SU-DHL-6 (cell line): ENCODE results near the gene PNP.
A peak's percentile ranks its signal among the peaks of the same experiment; 100 is the strongest.

ENCODE experiments used
- H2AFZ ChIP-seq: fragments of 200-600 bp; sonication (generic); 2 replicates; pipeline ENCODE4 v1.6.1; 2014; ENCODE audit warnings: low read depth, mild to moderate bottlenecking, moderate library complexity, mixed read lengths, antibody characterized with exemption, low read length; ENCODE audit not compliant: severe bottlenecking
- H3F3A ChIP-seq: fragments of 200-600 bp; shearing (Covaris generic); 2 replicates; pipeline ENCODE4 v1.6.0; 2016; ENCODE audit warnings: antibody characterized with exemption, mild to moderate bottlenecking; ENCODE audit not compliant: insufficient read depth
- H3K27ac ChIP-seq: fragments of 200-600 bp; sonication (generic); 2 replicates; pipeline ENCODE4 v1.5.1; 2016; ENCODE audit warnings: low read depth, mild to moderate bottlenecking, low read length, moderate library complexity, mixed read lengths
- H3K27me3 ChIP-seq: fragments of 200-600 bp; sonication (generic), shearing (Covaris generic); 2 replicates; pipeline ENCODE4 v1.6.0; 2014; ENCODE audit warnings: mild to moderate bottlenecking, low read length
- H3K36me3 ChIP-seq: fragments of 200-600 bp; sonication (generic); 2 replicates; pipeline ENCODE4 v1.6.1; 2014; ENCODE audit warnings: mild to moderate bottlenecking, low read length, mixed read lengths
- H3K4me2 ChIP-seq: fragments of 300-600, 200-600 bp; shearing (Covaris generic), sonication (generic); 2 replicates; pipeline ENCODE4 v1.6.0; 2014; ENCODE audit warnings: low read length, low read depth, mild to moderate bottlenecking; ENCODE audit not compliant: poor library complexity, severe bottlenecking
- H3K4me3 ChIP-seq: fragments of 200-600 bp; sonication (generic); 2 replicates; pipeline ENCODE4 v1.5.1; 2014; ENCODE audit warnings: antibody characterized with exemption, low read length, mild to moderate bottlenecking, mixed read lengths; ENCODE audit not compliant: insufficient read depth, poor library complexity, severe bottlenecking
- H3K79me2 ChIP-seq: fragments of 200-600 bp; sonication (generic); 2 replicates; pipeline ENCODE4 v1.6.1; 2014; ENCODE audit warnings: mild to moderate bottlenecking, low read length, moderate library complexity; ENCODE audit not compliant: insufficient read depth
- H3K9ac ChIP-seq: fragments of 200-600 bp; sonication (generic); 2 replicates; pipeline ENCODE4 v1.7.0; 2014; ENCODE audit warnings: mild to moderate bottlenecking, low read length
- H3K9me2 ChIP-seq: fragments of 200-600 bp; sonication (generic); replicated peaks from 2 replicates; pipeline ENCODE4 v1.6.1; 2014; ENCODE audit warnings: low read length; ENCODE audit not compliant: insufficient read depth
- H3K9me3 ChIP-seq: fragments of 200-600 bp; sonication (generic); 2 replicates; pipeline ENCODE4 v1.6.1; 2014; ENCODE audit warnings: low read length, mixed read lengths; ENCODE audit not compliant: insufficient read depth
- H4K20me1 ChIP-seq: fragments of 200-600 bp; sonication (generic); 2 replicates; pipeline ENCODE4 v1.6.1; 2014; ENCODE audit warnings: low read depth, mild to moderate bottlenecking, antibody characterized with exemption, low read length, moderate library complexity, mixed read lengths
- CTCF ChIP-seq: fragments of 200-600 bp; sonication (generic); IDR thresholded peaks from one replicate; pipeline ENCODE4 v1.5.1; 2017; ENCODE audit warnings: antibody characterized with exemption, mild to moderate bottlenecking, low read length, moderate library complexity; ENCODE audit not compliant: insufficient read depth, poor library complexity, severe bottlenecking
- EZH2phosphoT487 ChIP-seq: fragments of 200-600 bp; sonication (generic), shearing (Covaris generic); conservative IDR thresholded peaks from 2 replicates; pipeline ENCODE4 v1.6.1; 2018; ENCODE audit warnings: mild to moderate bottlenecking, antibody characterized with exemption, low read length, moderate library complexity, mixed read lengths

PNP gene

GRCh38 chr14:20468764-20469241, 403 bp upstream of the PNP start:
- no peaks in the 10 kb centered on the region for H3K27me3 ChIP-seq
- H3K4me2 ChIP-seq = peak overlapping the region; percentile 98
- H3F3A ChIP-seq = no peaks in the 10 kb centered on the region; the same call in 1 of the 2 replicates
- H3K79me2 ChIP-seq = peaks cover 40% of the 10 kb centered on the region
- no peaks in the 10 kb centered on the region; the same call in 1 of the 2 replicates for H4K20me1 ChIP-seq
- TF ChIP-seq EZH2phosphoT487 (no peak), CTCF (no peak)
- no peaks in the 10 kb centered on the region for H3K9me2 ChIP-seq
- no peak overlapping the region for H3K27ac ChIP-seq
- peaks cover 8% of the 10 kb centered on the region; the same call in 1 of the 2 replicates for H3K36me3 ChIP-seq
- H3K9ac ChIP-seq = peak overlapping the region; percentile 89
- no peaks in the 10 kb centered on the region for H3K9me3 ChIP-seq
- peak overlapping the region; percentile 56 for H3K4me3 ChIP-seq
- H2AFZ ChIP-seq = peak overlapping the region; percentile 73

GRCh38 chr14:20469890-20470602, 840 bp downstream of the PNP start:
- no peaks in the 10 kb centered on the region; the same call in 1 of the 2 replicates for H3F3A ChIP-seq
- no peaks in the 10 kb centered on the region; the same call in 1 of the 2 replicates for H4K20me1 ChIP-seq
- no peaks in the 10 kb centered on the region for H3K9me3 ChIP-seq
- peak overlapping the region; percentile 56 for H3K4me3 ChIP-seq
- H3K36me3 ChIP-seq = peaks cover 16% of the 10 kb centered on the region; the same call in 1 of the 2 replicates
- H2AFZ ChIP-seq = peak overlapping the region; percentile 73
- H3K27ac ChIP-seq = peak overlapping the region; percentile 54
- TF ChIP-seq EZH2phosphoT487 = no peak
- TF ChIP-seq CTCF = no peak
- H3K9ac ChIP-seq = peak overlapping the region; percentile 89
- H3K27me3 ChIP-seq = no peaks in the 10 kb centered on the region
- H3K79me2 ChIP-seq = peaks cover 40% of the 10 kb centered on the region
- peak overlapping the region; percentile 98 for H3K4me2 ChIP-seq
- H3K9me2 ChIP-seq = no peaks in the 10 kb centered on the region

- Histone ChIP-seq H3F3A (no peaks in the 10 kb centered on the region; the same call in 1 of the 2 replicates), H3K27me3 (no peaks in the 10 kb centered on the region), H3K79me2 (peaks cover 40% of the 10 kb centered on the region), H4K20me1 (no peaks in the 10 kb centered on the region; the same call in 1 of the 2 replicates), H3K27ac (peak overlapping the region; percentile 54), H3K4me3 (peak overlapping the region; percentile 56), H3K36me3 (peaks cover 16% of the 10 kb centered on the region; the same call in 1 of the 2 replicates), H3K9ac (peak overlapping the region; percentile 89), H3K9me2 (no peaks in the 10 kb centered on the region), H3K4me2 (peak overlapping the region; percentile 98), H2AFZ (peak overlapping the region; percentile 73), H3K9me3 (no peaks in the 10 kb centered on the region)
- no peak for TF ChIP-seq CTCF
- TF ChIP-seq EZH2phosphoT487 = no peak
Measured at GRCh38 chr14:20470603-20470901, 1.3 kb downstream of the PNP start.
